ENCODE measurements around the gene RPL35.
"Not testable (repeated sequence)": the region's sequence is repeated elsewhere in the genome, so short reads cannot be mapped to it uniquely, and the experiment has no call there.

Gene RPL35

GRCh38 chr9:124849801-124850200 lies 12.0 kb downstream of the RPL35 start:
- DNase-seq = no peak

- DNase-seq = no peak
Measured at GRCh38 chr9:124846969-124847368, 14.8 kb downstream of the RPL35 start.

- DNase-seq = not testable (repeated sequence)
Measured at GRCh38 chr9:124846467-124846866, 15.3 kb downstream of the RPL35 start.

- DNase-seq = no peak
Measured at GRCh38 chr9:124844291-124844690, 17.5 kb downstream of the RPL35 start.

GRCh38 chr9:124843456-124844034 lies 18.2 kb downstream of the RPL35 start:
- DNase-seq = no peak

- DNase-seq = no peak
Measured at GRCh38 chr9:124841075-124841821, 20.5 kb downstream of the RPL35 start.

GRCh38 chr9:124840300-124840833 lies 21.4 kb downstream of the RPL35 start:
- no peak for DNase-seq

GRCh38 chr9:124839612-124840299 lies 22.0 kb downstream of the RPL35 start:
- DNase-seq = no peak

- not testable (repeated sequence) for DNase-seq
Measured at GRCh38 chr9:124838567-124839275, 23.0 kb downstream of the RPL35 start.

- DNase-seq = not testable (repeated sequence)
Measured at GRCh38 chr9:124838132-124838531, 23.6 kb downstream of the RPL35 start.

- DNase-seq = no peak
Measured at GRCh38 chr9:124835026-124835557, 26.7 kb downstream of the RPL35 start.

- no peak for DNase-seq
Measured at GRCh38 chr9:124834591-124834990, 27.2 kb downstream of the RPL35 start.

- no peak for DNase-seq
Measured at GRCh38 chr9:124831642-124832364, 30.0 kb downstream of the RPL35 start.

- no peak for DNase-seq
Measured at GRCh38 chr9:124830593-124830992, 31.2 kb downstream of the RPL35 start.

GRCh38 chr9:124829334-124829669 lies 32.5 kb downstream of the RPL35 start:
- DNase-seq = no peak

- no peak for DNase-seq
Measured at GRCh38 chr9:124828489-124829333, 33.0 kb downstream of the RPL35 start.

- DNase-seq = no peak
Measured at GRCh38 chr9:124820698-124821623, 40.8 kb downstream of the RPL35 start.

- no peak for DNase-seq
Measured at GRCh38 chr9:124818431-124819281, 43.1 kb downstream of the RPL35 start.

GRCh38 chr9:124815601-124816000 lies 46.2 kb downstream of the RPL35 start:
- no peak for DNase-seq

All from activated CD8-positive, alpha-beta memory T cell treated with anti-CD3 and anti-CD28 coated beads, Interleukin-2, amount 50 U/mL, for 48 hours (primary cell).